HEK293 (cell line): ENCODE data around the gene ATP6AP2.

Experiments
- CTCF ChIA-PET: fragments of 350-600 bp; formaldehyde crosslinking; extraction: SDS; loops from one replicate; lab custom pipeline; 2021; ENCODE audit warnings: antibody characterized with exemption; lab: Yijun Ruan, JAX
- POLR2A ChIA-PET: fragments of 300-600 bp; formaldehyde crosslinking; extraction: SDS; loops from one replicate; lab custom pipeline; 2020; ENCODE audit warnings: antibody characterized with exemption, inconsistent platforms; lab: Yijun Ruan, JAX
- H3K27ac ChIP-seq: fragments of 200-500 bp; sonication (Bioruptor generic); 2 replicates; pipeline ENCODE4 v1.5.1; 2014; ENCODE audit warnings: low read depth, low read length, control low read depth, inconsistent platforms; ENCODE audit errors: extremely low read depth
- H3K36me3 ChIP-seq, 2 experiments: fragments of 200-500 bp in 1 of 2; sonication (Bioruptor generic) in 1 of 2; 1 replicate in 1 of 2; 2 replicates in 1 of 2; pipeline ENCODE4 v1.5.1; 2014 to 2017; ENCODE audit warnings: inconsistent platforms in 2 of 2, low read length in 2 of 2; ENCODE audit not compliant: control insufficient read depth in 2 of 2, insufficient read depth in 1 of 2
- H3K4me1 ChIP-seq: fragments of 200-500 bp; sonication (Bioruptor generic); 2 replicates; pipeline ENCODE4 v1.5.1; 2014; ENCODE audit warnings: mild to moderate bottlenecking, low read length, inconsistent platforms; ENCODE audit not compliant: control insufficient read depth, insufficient read depth
- H3K4me3 ChIP-seq: 2 replicates; pipeline ENCODE4 v1.5.1; 2011; ENCODE audit warnings: low read depth, mild to moderate bottlenecking, control low read depth, low read length, moderate library complexity
- H3K9me3 ChIP-seq: fragments of 200-500 bp; sonication (Bioruptor generic); 2 replicates; pipeline ENCODE4 v1.5.1; 2014; ENCODE audit warnings: low read depth, low read length, inconsistent platforms; ENCODE audit not compliant: control insufficient read depth, insufficient read depth
- GFI1B ChIP-seq: fragments of 450-650 bp; formaldehyde crosslinking; IDR thresholded peaks from 2 replicates; pipeline ENCODE4 v1.5.1; 2016; ENCODE audit warnings: missing biosample characterization, missing genetic modification characterization
- IKZF3 ChIP-seq: fragments of 450-650 bp; IDR thresholded peaks from 2 replicates; pipeline ENCODE4 v1.5.0; 2018; ENCODE audit warnings: missing biosample characterization, mild to moderate bottlenecking, missing genetic modification characterization, moderate library complexity
- KLF9 ChIP-seq: fragments of 450-650 bp; formaldehyde crosslinking; IDR thresholded peaks from 2 replicates; pipeline ENCODE4 v1.5.1; 2016; ENCODE audit warnings: missing biosample characterization, missing genetic modification characterization, low read depth
- SP2 ChIP-seq: fragments of 450-650 bp; formaldehyde crosslinking; IDR thresholded peaks from 2 replicates; pipeline ENCODE4 v1.5.1; 2016; ENCODE audit warnings: missing biosample characterization, missing genetic modification characterization
- ZBTB1 ChIP-seq: fragments of 450-650 bp; formaldehyde crosslinking; IDR thresholded peaks from 2 replicates; pipeline ENCODE4 v1.5.1; 2016; ENCODE audit warnings: missing biosample characterization, missing genetic modification characterization
- ZBTB20 ChIP-seq: fragments of 450-650 bp; formaldehyde crosslinking; IDR thresholded peaks from 2 replicates; pipeline ENCODE4 v1.5.1; 2016; ENCODE audit warnings: missing biosample characterization, missing genetic modification characterization
- ZBTB21 ChIP-seq: fragments of 450-650 bp; formaldehyde crosslinking; IDR thresholded peaks from 2 replicates; pipeline ENCODE4 v1.5.1; 2017; ENCODE audit warnings: missing biosample characterization, missing genetic modification characterization
- ZBTB8A ChIP-seq: fragments of 450-650 bp; formaldehyde crosslinking; IDR thresholded peaks from 2 replicates; pipeline ENCODE4 v1.5.1; 2016; ENCODE audit warnings: missing biosample characterization, missing genetic modification characterization
- ZEB2 ChIP-seq: fragments of 450-650 bp; formaldehyde crosslinking; IDR thresholded peaks from 2 replicates; pipeline ENCODE4 v1.5.1; 2016; ENCODE audit warnings: missing biosample characterization, missing genetic modification characterization
- ZFHX2 ChIP-seq: fragments of 450-650 bp; formaldehyde crosslinking; conservative IDR thresholded peaks from 2 replicates; pipeline ENCODE4 v1.5.1; 2016; ENCODE audit warnings: missing biosample characterization, missing genetic modification characterization
- ZNF10 ChIP-seq: fragments of 450-650 bp; formaldehyde crosslinking; IDR thresholded peaks from 2 replicates; pipeline ENCODE4 v1.5.1; 2017; ENCODE audit warnings: missing biosample characterization, missing genetic modification characterization
- ZNF112 ChIP-seq: fragments of 450-650 bp; formaldehyde crosslinking; IDR thresholded peaks from 2 replicates; pipeline ENCODE4 v1.5.0; 2017; ENCODE audit warnings: missing biosample characterization, missing genetic modification characterization
- ZNF140 ChIP-seq: fragments of 450-650 bp; formaldehyde crosslinking; IDR thresholded peaks from 2 replicates; pipeline ENCODE4 v1.5.1; 2016; ENCODE audit warnings: missing biosample characterization, missing genetic modification characterization
- ZNF211 ChIP-seq: fragments of 450-650 bp; formaldehyde crosslinking; IDR thresholded peaks from 2 replicates; pipeline ENCODE4 v1.5.1; 2016; ENCODE audit warnings: low read depth, missing biosample characterization, missing genetic modification characterization
- ZNF324 ChIP-seq: fragments of 450-650 bp; formaldehyde crosslinking; IDR thresholded peaks from 2 replicates; pipeline ENCODE4 v1.5.1; 2016; ENCODE audit warnings: missing biosample characterization, missing genetic modification characterization
- ZNF335 ChIP-seq: fragments of 450-650 bp; formaldehyde crosslinking; conservative IDR thresholded peaks from 2 replicates; pipeline ENCODE4 v1.5.1; 2016; ENCODE audit warnings: missing biosample characterization, missing genetic modification characterization
- ZNF391 ChIP-seq: fragments of 450-650 bp; formaldehyde crosslinking; IDR thresholded peaks from 2 replicates; pipeline ENCODE4 v1.5.1; 2016; ENCODE audit warnings: low read depth, missing biosample characterization, missing genetic modification characterization, borderline replicate concordance
- ZNF473 ChIP-seq: fragments of 450-650 bp; formaldehyde crosslinking; IDR thresholded peaks from 2 replicates; pipeline ENCODE4 v1.5.1; 2017; ENCODE audit warnings: missing biosample characterization, missing genetic modification characterization
- ZNF610 ChIP-seq: fragments of 450-650 bp; formaldehyde crosslinking; IDR thresholded peaks from 2 replicates; pipeline ENCODE4 v1.5.1; 2016; ENCODE audit warnings: missing biosample characterization, missing genetic modification characterization, borderline replicate concordance
- ZNF664 ChIP-seq: fragments of 450-650 bp; formaldehyde crosslinking; IDR thresholded peaks from 2 replicates; pipeline ENCODE4 v1.5.1; 2016; ENCODE audit warnings: missing biosample characterization, missing genetic modification characterization
- ZNF785 ChIP-seq: fragments of 450-650 bp; formaldehyde crosslinking; IDR thresholded peaks from 2 replicates; pipeline ENCODE4 v1.5.1; 2016; ENCODE audit warnings: missing biosample characterization, missing genetic modification characterization
- ZNF843 ChIP-seq: fragments of 450-650 bp; formaldehyde crosslinking; IDR thresholded peaks from 2 replicates; pipeline ENCODE4 v1.5.1; 2016; ENCODE audit warnings: missing biosample characterization, missing genetic modification characterization
- TF ChIP-seq, protein P1 (sequence below): fragments of 450-650 bp; formaldehyde crosslinking; IDR thresholded peaks from 2 replicates; pipeline ENCODE4 v1.5.1; 2016; ENCODE audit warnings: missing biosample characterization, missing genetic modification characterization
- TF ChIP-seq, protein P2 (sequence below): fragments of 450-650 bp; formaldehyde crosslinking; IDR thresholded peaks from 2 replicates; pipeline ENCODE4 v1.5.1; 2016; ENCODE audit warnings: missing biosample characterization, missing genetic modification characterization
- TF ChIP-seq, protein P3 (sequence below): fragments of 450-650 bp; formaldehyde crosslinking; IDR thresholded peaks from 2 replicates; pipeline ENCODE4 v1.5.1; 2016; ENCODE audit warnings: missing biosample characterization, missing genetic modification characterization
- TF ChIP-seq, protein P4 (sequence below): IDR thresholded peaks from 2 replicates; pipeline ENCODE4 v1.6.1; 2011; ENCODE audit warnings: mild to moderate bottlenecking, low read depth, low read length, borderline replicate concordance
- TF ChIP-seq, protein P5 (sequence below): fragments of 450-650 bp; formaldehyde crosslinking; IDR thresholded peaks from 2 replicates; pipeline ENCODE4 v1.5.1; 2016; ENCODE audit warnings: missing biosample characterization, missing genetic modification characterization

Gene ATP6AP2

DNA sequence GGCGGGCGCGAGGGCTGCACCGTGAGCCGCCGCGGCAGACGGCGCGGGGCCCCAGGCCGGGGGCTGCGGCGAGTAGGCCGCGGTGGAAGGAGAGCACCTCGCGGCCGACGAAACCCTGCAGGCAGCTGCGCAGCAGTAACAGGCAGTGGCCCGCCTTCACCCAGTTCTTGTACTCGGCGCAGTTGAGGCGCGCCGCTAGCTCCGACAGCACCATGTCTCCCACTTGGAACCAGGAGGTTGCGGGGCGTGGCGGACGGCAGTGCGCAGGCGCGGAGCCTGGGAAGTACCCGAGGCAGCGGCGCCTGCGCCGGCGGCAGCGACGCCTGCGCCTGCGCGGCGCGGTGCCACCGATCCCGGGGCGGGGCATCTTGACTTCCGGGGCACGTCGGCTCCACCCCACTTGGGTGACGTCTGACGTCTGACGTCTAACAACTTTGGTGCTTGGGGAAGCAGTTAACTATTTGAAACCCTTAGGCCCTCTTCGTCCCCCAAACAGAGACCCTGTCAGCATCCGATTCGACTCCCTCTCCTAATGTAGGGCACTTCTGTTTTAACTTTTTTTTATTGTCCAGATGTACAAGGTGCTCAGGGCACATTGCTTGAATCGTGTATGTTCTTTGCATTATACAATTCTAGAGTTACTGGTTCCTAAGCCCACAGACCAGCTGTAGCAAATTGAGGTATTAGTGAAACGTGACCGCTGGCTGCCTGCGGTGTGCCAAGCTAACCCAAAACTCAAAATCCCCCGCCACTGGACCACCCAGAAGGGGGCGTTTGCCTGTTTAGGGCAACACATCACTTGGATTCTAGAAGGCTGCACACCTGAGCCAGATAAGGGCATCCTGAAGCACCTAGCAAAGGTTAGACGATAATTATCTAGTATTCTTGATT, 66.8 kb downstream of the ATP6AP2 start, which contains the start of gene CXorf38:
Gene CXorf38, minus strand, starts transcription at position 255 of the 891 bp plus-strand sequence. Its CDS starts 41 bp downstream, at position 214.
- Histone ChIP-seq H3K4me1 (peaks cover 6% of the 10 kb centered on the region), H3K27ac (peak within 1 kb of the TSS; percentile 81), H3K4me3 (peak within 1 kb of the TSS; percentile 89), H3K36me3 (peaks cover 27 to 29% of the 10 kb centered on the region in 2 experiments), H3K9me3 (no peaks in the 10 kb centered on the region)
- ChIA-PET CTCF (interaction anchor here (0.6 to 1.7 kb wide), 5 partner anchors 103 to 467 kb away, joined by 3 to 9 read pairs (median 3); no protein-coding TSS in a partner anchor), POLR2A (interaction anchor here (0.5 to 1.0 kb wide), 4 partner anchors 67 to 120 kb away, joined by 3 to 4 read pairs (median 4); partner anchors contain the start of genes ATP6AP2 and MED14)
- peak; percentile 30 for TF ChIP-seq SP2 (tag by site-specific recombination)
- no peak for TF ChIP-seq ZNF211 (tag by site-specific recombination)
- TF ChIP-seq IKZF3 (tag by site-specific recombination) = 0 out of 2 replicates have a peak, but pooled peaks have one; percentile 20
- no peak for TF ChIP-seq ZNF843 (tag by site-specific recombination)
- TF ChIP-seq ZNF610 (tag by site-specific recombination) = no peak
- no peak for TF ChIP-seq ZNF391 (tag by site-specific recombination)
- TF ChIP-seq ZBTB20 = peak; percentile 8; the same call in 1 of the 2 replicates
- no peak for TF ChIP-seq ZNF140 (tag by site-specific recombination)
- TF ChIP-seq, protein P1, sequence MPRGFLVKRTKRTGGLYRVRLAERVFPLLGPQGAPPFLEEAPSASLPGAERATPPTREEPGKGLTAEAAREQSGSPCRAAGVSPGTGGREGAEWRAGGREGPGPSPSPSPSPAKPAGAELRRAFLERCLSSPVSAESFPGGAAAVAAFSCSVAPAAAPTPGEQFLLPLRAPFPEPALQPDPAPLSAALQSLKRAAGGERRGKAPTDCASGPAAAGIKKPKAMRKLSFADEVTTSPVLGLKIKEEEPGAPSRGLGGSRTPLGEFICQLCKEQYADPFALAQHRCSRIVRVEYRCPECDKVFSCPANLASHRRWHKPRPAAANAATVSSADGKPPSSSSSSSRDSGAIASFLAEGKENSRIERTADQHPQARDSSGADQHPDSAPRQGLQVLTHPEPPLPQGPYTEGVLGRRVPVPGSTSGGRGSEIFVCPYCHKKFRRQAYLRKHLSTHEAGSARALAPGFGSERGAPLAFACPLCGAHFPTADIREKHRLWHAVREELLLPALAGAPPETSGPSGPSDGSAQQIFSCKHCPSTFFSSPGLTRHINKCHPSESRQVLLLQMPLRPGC = no peak
- no peak for TF ChIP-seq ZNF473 (tag by site-specific recombination)
- TF ChIP-seq ZNF335 (tag by site-specific recombination) = peak; percentile 7; the same call in 1 of the 2 replicates
- TF ChIP-seq ZNF112 = no peak
- no peak for TF ChIP-seq GFI1B (tag by site-specific recombination)
- no peak for TF ChIP-seq ZNF324 (tag by site-specific recombination)
- TF ChIP-seq ZFHX2 (tag by site-specific recombination) = 0 out of 2 replicates have a peak, but pooled peaks have one; percentile 1
- TF ChIP-seq, protein P2, sequence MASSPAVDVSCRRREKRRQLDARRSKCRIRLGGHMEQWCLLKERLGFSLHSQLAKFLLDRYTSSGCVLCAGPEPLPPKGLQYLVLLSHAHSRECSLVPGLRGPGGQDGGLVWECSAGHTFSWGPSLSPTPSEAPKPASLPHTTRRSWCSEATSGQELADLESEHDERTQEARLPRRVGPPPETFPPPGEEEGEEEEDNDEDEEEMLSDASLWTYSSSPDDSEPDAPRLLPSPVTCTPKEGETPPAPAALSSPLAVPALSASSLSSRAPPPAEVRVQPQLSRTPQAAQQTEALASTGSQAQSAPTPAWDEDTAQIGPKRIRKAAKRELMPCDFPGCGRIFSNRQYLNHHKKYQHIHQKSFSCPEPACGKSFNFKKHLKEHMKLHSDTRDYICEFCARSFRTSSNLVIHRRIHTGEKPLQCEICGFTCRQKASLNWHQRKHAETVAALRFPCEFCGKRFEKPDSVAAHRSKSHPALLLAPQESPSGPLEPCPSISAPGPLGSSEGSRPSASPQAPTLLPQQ = peak; percentile 72
- peak; percentile 69; the same call in 1 of the 2 replicates for TF ChIP-seq ZNF10
- TF ChIP-seq ZEB2 (tag by site-specific recombination) = no peak
- TF ChIP-seq ZBTB8A = peak; percentile 23; the same call in 1 of the 2 replicates
- peak; percentile 95 for TF ChIP-seq ZBTB21 (tag by site-specific recombination)
- TF ChIP-seq ZNF785 = no peak
- TF ChIP-seq, protein P3, sequence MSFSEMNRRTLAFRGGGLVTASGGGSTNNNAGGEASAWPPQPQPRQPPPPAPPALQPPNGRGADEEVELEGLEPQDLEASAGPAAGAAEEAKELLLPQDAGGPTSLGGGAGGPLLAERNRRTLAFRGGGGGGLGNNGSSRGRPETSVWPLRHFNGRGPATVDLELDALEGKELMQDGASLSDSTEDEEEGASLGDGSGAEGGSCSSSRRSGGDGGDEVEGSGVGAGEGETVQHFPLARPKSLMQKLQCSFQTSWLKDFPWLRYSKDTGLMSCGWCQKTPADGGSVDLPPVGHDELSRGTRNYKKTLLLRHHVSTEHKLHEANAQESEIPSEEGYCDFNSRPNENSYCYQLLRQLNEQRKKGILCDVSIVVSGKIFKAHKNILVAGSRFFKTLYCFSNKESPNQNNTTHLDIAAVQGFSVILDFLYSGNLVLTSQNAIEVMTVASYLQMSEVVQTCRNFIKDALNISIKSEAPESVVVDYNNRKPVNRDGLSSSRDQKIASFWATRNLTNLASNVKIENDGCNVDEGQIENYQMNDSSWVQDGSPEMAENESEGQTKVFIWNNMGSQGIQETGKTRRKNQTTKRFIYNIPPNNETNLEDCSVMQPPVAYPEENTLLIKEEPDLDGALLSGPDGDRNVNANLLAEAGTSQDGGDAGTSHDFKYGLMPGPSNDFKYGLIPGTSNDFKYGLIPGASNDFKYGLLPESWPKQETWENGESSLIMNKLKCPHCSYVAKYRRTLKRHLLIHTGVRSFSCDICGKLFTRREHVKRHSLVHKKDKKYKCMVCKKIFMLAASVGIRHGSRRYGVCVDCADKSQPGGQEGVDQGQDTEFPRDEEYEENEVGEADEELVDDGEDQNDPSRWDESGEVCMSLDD = peak; percentile 27; the same call in 1 of the 2 replicates
- peak; percentile 48; the same call in 1 of the 2 replicates for TF ChIP-seq KLF9 (tag by site-specific recombination)
- TF ChIP-seq ZNF664 (tag by site-specific recombination) = peak; percentile 77; the same call in 1 of the 2 replicates
- no peak for TF ChIP-seq ZBTB1 (tag by site-specific recombination)
- TF ChIP-seq, protein P4, sequence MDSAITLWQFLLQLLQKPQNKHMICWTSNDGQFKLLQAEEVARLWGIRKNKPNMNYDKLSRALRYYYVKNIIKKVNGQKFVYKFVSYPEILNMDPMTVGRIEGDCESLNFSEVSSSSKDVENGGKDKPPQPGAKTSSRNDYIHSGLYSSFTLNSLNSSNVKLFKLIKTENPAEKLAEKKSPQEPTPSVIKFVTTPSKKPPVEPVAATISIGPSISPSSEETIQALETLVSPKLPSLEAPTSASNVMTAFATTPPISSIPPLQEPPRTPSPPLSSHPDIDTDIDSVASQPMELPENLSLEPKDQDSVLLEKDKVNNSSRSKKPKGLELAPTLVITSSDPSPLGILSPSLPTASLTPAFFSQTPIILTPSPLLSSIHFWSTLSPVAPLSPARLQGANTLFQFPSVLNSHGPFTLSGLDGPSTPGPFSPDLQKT = peak; percentile 83; the same call in 1 of the 2 replicates
- TF ChIP-seq, protein P5, sequence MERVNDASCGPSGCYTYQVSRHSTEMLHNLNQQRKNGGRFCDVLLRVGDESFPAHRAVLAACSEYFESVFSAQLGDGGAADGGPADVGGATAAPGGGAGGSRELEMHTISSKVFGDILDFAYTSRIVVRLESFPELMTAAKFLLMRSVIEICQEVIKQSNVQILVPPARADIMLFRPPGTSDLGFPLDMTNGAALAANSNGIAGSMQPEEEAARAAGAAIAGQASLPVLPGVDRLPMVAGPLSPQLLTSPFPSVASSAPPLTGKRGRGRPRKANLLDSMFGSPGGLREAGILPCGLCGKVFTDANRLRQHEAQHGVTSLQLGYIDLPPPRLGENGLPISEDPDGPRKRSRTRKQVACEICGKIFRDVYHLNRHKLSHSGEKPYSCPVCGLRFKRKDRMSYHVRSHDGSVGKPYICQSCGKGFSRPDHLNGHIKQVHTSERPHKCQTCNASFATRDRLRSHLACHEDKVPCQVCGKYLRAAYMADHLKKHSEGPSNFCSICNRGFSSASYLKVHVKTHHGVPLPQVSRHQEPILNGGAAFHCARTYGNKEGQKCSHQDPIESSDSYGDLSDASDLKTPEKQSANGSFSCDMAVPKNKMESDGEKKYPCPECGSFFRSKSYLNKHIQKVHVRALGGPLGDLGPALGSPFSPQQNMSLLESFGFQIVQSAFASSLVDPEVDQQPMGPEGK (tag by site-specific recombination) = 0 out of 2 replicates have a peak, but pooled peaks have one; percentile 4
